GM23248 (cell line): ENCODE data around the gene HBS1L. TPM values are rescaled to one million over a fixed set of nuclear protein-coding genes. Genes with fewer than 3 reads are reported as not detected.

Source experiments
- DNase-seq: peaks from one replicate; pipeline ENCODE4 v3.0.0-alpha.2; 2015
- H2AFZ ChIP-seq: fragments of 200-600 bp; sonication (generic); 2 replicates; pipeline ENCODE4 v1.6.1; 2016; ENCODE audit warnings: antibody characterized with exemption
- H3F3A ChIP-seq: fragments of 200-600 bp; sonication (generic); 2 replicates; pipeline ENCODE4 v1.6.1; 2016; ENCODE audit warnings: mild to moderate bottlenecking, antibody characterized with exemption, mixed run types; ENCODE audit not compliant: insufficient read depth
- H3K27ac ChIP-seq: fragments of 200-600 bp; sonication (generic); 2 replicates; pipeline ENCODE4 v1.5.1; 2016; ENCODE audit warnings: mild to moderate bottlenecking
- H3K27me3 ChIP-seq: fragments of 200-600 bp; sonication (generic); replicated peaks from 2 replicates; pipeline ENCODE4 v1.6.1; 2016; ENCODE audit warnings: mild to moderate bottlenecking; ENCODE audit not compliant: insufficient read depth
- H3K36me3 ChIP-seq: fragments of 200-600 bp; sonication (generic); 2 replicates; pipeline ENCODE4 v1.6.1; 2016; ENCODE audit warnings: low read depth, mild to moderate bottlenecking
- H3K4me1 ChIP-seq: fragments of 200-600 bp; sonication (generic); 2 replicates; pipeline ENCODE4 v1.6.1; 2016; ENCODE audit warnings: mild to moderate bottlenecking; ENCODE audit not compliant: insufficient read depth
- H3K4me2 ChIP-seq: fragments of 200-600 bp; sonication (generic); one replicate; pipeline ENCODE4 v1.6.1; 2016; ENCODE audit warnings: mild to moderate bottlenecking; ENCODE audit not compliant: unreplicated experiment
- H3K4me3 ChIP-seq: fragments of 200-600 bp; sonication (generic); 2 replicates; pipeline ENCODE4 v1.5.1; 2016; ENCODE audit warnings: mild to moderate bottlenecking
- H3K79me2 ChIP-seq: fragments of 200-600 bp; sonication (generic); 2 replicates; pipeline ENCODE4 v1.6.1; 2016; ENCODE audit warnings: mild to moderate bottlenecking; ENCODE audit not compliant: insufficient read depth
- H3K9ac ChIP-seq: fragments of 200-600 bp; sonication (generic); 2 replicates; pipeline ENCODE4 v1.6.1; 2016; ENCODE audit warnings: mild to moderate bottlenecking
- H3K9me2 ChIP-seq: fragments of 200-600 bp; sonication (generic); 2 replicates; pipeline ENCODE4 v1.6.1; 2016; ENCODE audit warnings: mixed run types, mild to moderate bottlenecking, moderate library complexity; ENCODE audit not compliant: insufficient read depth
- H3K9me3 ChIP-seq: fragments of 200-600 bp; sonication (generic); one replicate; pipeline ENCODE4 v1.6.1; 2017; ENCODE audit warnings: low read depth
- H4K20me1 ChIP-seq: fragments of 200-600 bp; sonication (generic); 2 replicates; pipeline ENCODE4 v1.6.0; 2016; ENCODE audit not compliant: insufficient read depth
- EZH2 ChIP-seq: fragments of 200-600 bp; sonication (generic); IDR thresholded peaks from 2 replicates; pipeline ENCODE4 v1.6.1; 2018; ENCODE audit warnings: antibody characterized with exemption, mild to moderate bottlenecking; ENCODE audit not compliant: insufficient read depth, poor library complexity, severe bottlenecking
- EZH2phosphoT487 ChIP-seq: fragments of 200-600 bp; sonication (generic); IDR thresholded peaks from 2 replicates; pipeline ENCODE4 v1.6.1; 2018; ENCODE audit warnings: antibody characterized with exemption, moderate library complexity, mild to moderate bottlenecking, low read depth; ENCODE audit not compliant: insufficient read depth
- WGBS, 2 experiments: methylation state at CpG; one replicate each; pipeline ENCODE4 v1.1.6; 2015 to 2017; ENCODE audit warnings: low lambda C conversion rate in 2 of 2, low coverage in 1 of 2; ENCODE audit errors: missing lambda C conversion rate in 2 of 2; 5-methylcytosine and 5-hydroxymethylcytosine counted together
- in situ Hi-C: fragments of 300-500 bp; cut with MboI; formaldehyde crosslinking; loops from 2 replicates; pipeline ENCODE4 v1.15.0; 2020
- polyA plus RNA-seq: library from polyadenylated mRNA; unstranded; fragments of >200 nt; fragmentation: Nextera tagmentation; extraction: Ambion mirVana; gene quantifications from 2 replicates; pipeline ENCODE4 v1.2.1, GENCODE V29; 2016
- total RNA-seq: library from RNA; depleted of rRNA; stranded (reverse); fragments of >200 nt; shearing (Covaris generic); gene quantifications from 2 replicates; pipeline ENCODE4 v1.2.3, GENCODE V29; 2014

Gene HBS1L
- total and polyA plus RNA-seq, 2 experiments from 2014 or later = 83.1 to 83.9 TPM

DNA sequence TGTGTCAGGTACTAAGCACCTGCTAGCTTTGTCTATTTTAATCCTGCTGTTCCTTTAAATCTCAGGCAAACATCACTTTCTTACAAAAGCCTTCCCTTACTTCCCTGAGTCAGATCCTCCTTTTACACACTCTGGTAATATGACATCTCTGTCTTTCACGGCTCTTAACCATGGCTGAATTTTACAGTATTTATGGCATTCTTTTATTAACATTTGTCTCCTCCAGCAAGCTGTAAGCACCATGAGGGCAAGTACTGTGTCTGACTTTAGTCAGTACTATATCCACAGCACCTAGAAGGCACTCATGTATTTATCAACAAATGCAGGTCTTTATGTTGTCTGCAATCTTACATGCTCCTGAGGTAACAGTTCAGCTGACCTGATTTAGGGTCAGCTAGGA, 33.7 kb upstream of the HBS1L start:
- no peak overlapping the region for H3K4me2 ChIP-seq
- no peak overlapping the region for H3K4me3 ChIP-seq
- H4K20me1 ChIP-seq = no peaks in the 10 kb centered on the region
- H3K9me2 ChIP-seq = no peaks in the 10 kb centered on the region
- no peak overlapping the region for H2AFZ ChIP-seq
- 97 to 100% methylated on average over 1 of the region's 1 CpG for WGBS, 2 experiments
- 0 out of 2 replicates have a peak, but pooled peaks cover 10% of the 10 kb centered on the region for H3K4me1 ChIP-seq
- no peaks in the 10 kb centered on the region; the same call in 1 of the 2 replicates for H3K27me3 ChIP-seq
- no peaks in the 10 kb centered on the region for H3K79me2 ChIP-seq
- H3K9me3 ChIP-seq = no peaks in the 10 kb centered on the region
- no peak overlapping the region for H3K9ac ChIP-seq
- H3K36me3 ChIP-seq = no peaks in the 10 kb centered on the region
- no peak overlapping the region for H3K27ac ChIP-seq
- in situ Hi-C loops = no loop called here
- H3F3A ChIP-seq = 0 out of 2 replicates have a peak, but pooled peaks cover 5% of the 10 kb centered on the region
- no peak for TF ChIP-seq EZH2phosphoT487
- no peak for TF ChIP-seq EZH2
- DNase-seq = no peak

DNA sequence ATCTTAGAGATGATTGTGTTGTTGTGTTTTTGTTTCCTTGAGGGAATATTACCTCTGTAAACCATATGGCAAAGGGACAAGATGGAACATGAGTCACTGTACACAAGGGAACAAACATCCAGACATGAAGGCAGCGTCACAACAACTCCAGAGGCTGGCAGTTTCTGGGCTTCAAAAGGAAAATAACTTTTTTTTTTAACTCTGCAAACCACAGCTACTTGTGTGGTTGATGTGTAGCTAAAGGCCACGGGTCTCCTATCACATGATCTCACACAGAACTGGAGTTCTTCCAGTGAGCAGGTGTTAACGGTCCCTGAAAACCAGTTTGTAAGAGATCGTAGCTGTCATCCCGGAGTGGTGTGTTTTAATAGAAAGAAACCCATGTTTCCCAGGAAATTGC, 33.2 kb upstream of the HBS1L start:
- Histone ChIP-seq H3K4me2 (no peak overlapping the region), H3K27ac (no peak overlapping the region), H3K79me2 (no peaks in the 10 kb centered on the region), H3K9me3 (no peaks in the 10 kb centered on the region), H2AFZ (no peak overlapping the region), H3F3A (0 out of 2 replicates have a peak, but pooled peaks cover 5% of the 10 kb centered on the region), H3K4me3 (no peak overlapping the region), H3K27me3 (no peaks in the 10 kb centered on the region; the same call in 1 of the 2 replicates), H3K9me2 (no peaks in the 10 kb centered on the region), H3K4me1 (0 out of 2 replicates have a peak, but pooled peaks cover 10% of the 10 kb centered on the region), H3K36me3 (no peaks in the 10 kb centered on the region), H4K20me1 (no peaks in the 10 kb centered on the region), H3K9ac (no peak overlapping the region)
- no peak for DNase-seq
- in situ Hi-C loops = no loop called here
- 53 to 55% methylated on average over 5 of the region's 5 CpGs for WGBS, 2 experiments
- no peak for TF ChIP-seq EZH2
- TF ChIP-seq EZH2phosphoT487 = no peak

DNA sequence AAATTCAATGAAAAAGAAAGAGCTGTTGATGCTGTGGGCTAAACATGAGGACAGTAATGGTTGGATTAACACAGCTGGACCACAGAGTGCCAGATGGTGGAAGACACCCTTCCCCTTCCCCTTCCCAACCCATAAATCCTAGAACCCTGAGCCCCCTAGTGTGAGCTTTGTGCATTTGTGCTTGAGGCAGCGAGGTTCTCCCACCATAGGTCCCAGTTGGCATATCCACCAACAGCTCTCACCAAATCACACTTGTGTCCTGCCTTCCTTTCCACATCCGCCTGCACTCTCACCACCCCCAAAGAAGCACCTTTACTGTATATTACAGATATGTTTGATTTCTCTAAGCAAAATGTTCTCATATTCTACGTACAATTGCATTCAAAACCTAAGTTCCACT, 32.8 kb upstream of the HBS1L start:
- no peak for DNase-seq
- in situ Hi-C loops = no loop called here
- H3K9ac ChIP-seq = no peak overlapping the region
- no peak overlapping the region for H2AFZ ChIP-seq
- no peak overlapping the region for H3K4me2 ChIP-seq
- H3K27me3 ChIP-seq = no peaks in the 10 kb centered on the region; the same call in 1 of the 2 replicates
- 0 out of 2 replicates have a peak, but pooled peaks cover 10% of the 10 kb centered on the region for H3K4me1 ChIP-seq
- H3K36me3 ChIP-seq = no peaks in the 10 kb centered on the region
- H4K20me1 ChIP-seq = no peaks in the 10 kb centered on the region
- no peaks in the 10 kb centered on the region for H3K9me2 ChIP-seq
- no peak overlapping the region for H3K27ac ChIP-seq
- 85 to 91% methylated on average over 3 of the region's 3 CpGs for WGBS, 2 experiments
- TF ChIP-seq EZH2 (no peak), EZH2phosphoT487 (no peak)
- no peak overlapping the region for H3K4me3 ChIP-seq
- no peaks in the 10 kb centered on the region for H3K9me3 ChIP-seq
- H3K79me2 ChIP-seq = no peaks in the 10 kb centered on the region
- 0 out of 2 replicates have a peak, but pooled peaks cover 5% of the 10 kb centered on the region for H3F3A ChIP-seq

DNA sequence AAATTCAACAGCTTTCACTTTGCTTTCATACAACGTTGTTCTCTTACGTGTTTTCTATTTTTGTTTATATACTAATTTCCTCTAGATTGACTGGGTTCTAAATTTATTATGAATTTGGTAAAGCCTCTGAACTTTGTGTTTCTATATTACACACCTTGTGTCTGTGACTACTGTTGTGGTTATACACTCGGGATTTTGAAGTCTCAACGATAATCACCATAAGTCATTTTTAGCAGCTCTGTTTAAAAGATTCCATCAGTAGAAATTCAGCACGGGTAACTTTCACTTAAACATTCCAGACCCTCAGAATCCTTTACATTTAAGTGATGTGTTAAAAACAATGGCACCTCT, 31.8 kb upstream of the HBS1L start:
- 58 to 67% methylated on average over 5 of the region's 5 CpGs for WGBS, 2 experiments
- Histone ChIP-seq H3K4me3 (no peak overlapping the region), H3F3A (0 out of 2 replicates have a peak, but pooled peaks cover 5% of the 10 kb centered on the region), H3K36me3 (no peaks in the 10 kb centered on the region), H3K27me3 (no peaks in the 10 kb centered on the region; the same call in 1 of the 2 replicates), H3K9me2 (no peaks in the 10 kb centered on the region), H3K79me2 (no peaks in the 10 kb centered on the region), H3K4me2 (no peak overlapping the region), H3K9me3 (no peaks in the 10 kb centered on the region), H3K4me1 (0 out of 2 replicates have a peak, but pooled peaks cover 10% of the 10 kb centered on the region), H2AFZ (no peak overlapping the region), H3K9ac (no peak overlapping the region), H3K27ac (no peak overlapping the region), H4K20me1 (no peaks in the 10 kb centered on the region)
- no peak for DNase-seq
- no peak for TF ChIP-seq EZH2
- TF ChIP-seq EZH2phosphoT487 = no peak
- in situ Hi-C loops = no loop called here
